ENCODE results near the gene ISYNA1. TPM values are rescaled to one million over a fixed set of nuclear protein-coding genes. Genes with fewer than 3 reads are reported as not detected.

The ISYNA1 gene
- total and polyA plus RNA-seq, 2 of the 8 experiments (the other 6 are each of a cell fraction or from before 2014, with no cell fraction given) = 207 to 264 TPM

- CTCF ChIA-PET (ENCODE audit: partially characterized antibody) = interaction anchor here (0.6 to 10.4 kb wide), 42 partner anchors 8 to 318 kb away, joined by 3 to 177 read pairs (median 5); partner anchors contain the start of genes LRRC25 and SSBP4
- H3K4me3 ChIP-seq (ENCODE audit: extremely low read depth in 1 of 4, insufficient read depth in 2 of 4, low read depth in 3 of 4, low read length in 4 of 4) = peak overlapping the region in 3 of 4 experiments; percentile 17 to 46 (median 20); a peak in 5 of 8 replicates
- H2BK15ac ChIP-seq (ENCODE audit: low read length) = no peak overlapping the region
- no peaks in the 10 kb centered on the region for H4K20me1 ChIP-seq (replicated peaks in 1 of 2; ENCODE audit: control insufficient read depth in 1 of 2, insufficient read depth in 2 of 2, low read length in 2 of 2)
- no peak overlapping the region for H2AK5ac ChIP-seq (ENCODE audit: low read depth, low read length)
- H3K56ac ChIP-seq (replicated peaks; ENCODE audit: insufficient read length, low read depth, low read length) = no peak overlapping the region
- H3K36me3 ChIP-seq (ENCODE audit: control insufficient read depth in 2 of 4, insufficient read depth in 4 of 4, low read length in 3 of 4) = no peaks in the 10 kb centered on the region
- WGBS, 2 experiments (ENCODE audit: extremely low coverage in 1 of 2, insufficient coverage in 1 of 2, insufficient read length in 1 of 2, insufficient replicate concordance in 2 of 2, low coverage in 1 of 2, low lambda C conversion rate in 2 of 2, missing lambda C conversion rate in 1 of 2) = 25% methylated on average over 86 of the region's 86 CpGs; no CpG with 5 or more reads in 1 of the 2 experiments
- no peak overlapping the region for H3K27ac ChIP-seq (ENCODE audit: low read depth, low read length)
- no peak overlapping the region for H2BK120ac ChIP-seq (replicated peaks; ENCODE audit: low read depth, low read length)
- peak overlapping the region; percentile 80 for H4K8ac ChIP-seq (ENCODE audit: extremely low read depth, insufficient read depth, low read length)
- DNase-seq (ENCODE audit: low read depth in 1 of 2, low spot score in 2 of 2) = peak in 1 of 2 experiments; percentile 98
- no peak overlapping the region for H2BK5ac ChIP-seq (ENCODE audit: low read depth, low read length)
- no peaks in the 10 kb centered on the region for H3K79me2 ChIP-seq (ENCODE audit: control insufficient read depth in 1 of 2, insufficient read depth in 2 of 2, low read length in 2 of 2)
- H3K9ac ChIP-seq (replicated peaks in 1 of 4; ENCODE audit: extremely low read depth in 1 of 4, low read depth in 3 of 4, low read length in 3 of 4) = no peak overlapping the region
- peak overlapping the region; percentile 71; the same call in 1 of the 2 replicates for H2BK12ac ChIP-seq (ENCODE audit: low read depth, low read length)
- H4K91ac ChIP-seq (replicated peaks; ENCODE audit: insufficient read length, low read length) = peak overlapping the region; percentile 38
- H3K14ac ChIP-seq (ENCODE audit: insufficient read length) = no peak overlapping the region
- H3K23ac ChIP-seq (ENCODE audit: insufficient read length) = no peak overlapping the region
- peaks cover 2% of the 10 kb centered on the region; the same call in 1 of the 2 replicates for H3K23me2 ChIP-seq (ENCODE audit: low read depth, low read length)
- H3K18ac ChIP-seq (ENCODE audit: extremely low read depth, low read length) = peak overlapping the region; percentile 19; the same call in 1 of the 2 replicates
- H3K4me1 ChIP-seq (replicated peaks in 1 of 4; ENCODE audit: control insufficient read depth in 3 of 4, insufficient read depth in 4 of 4, low read length in 3 of 4) = peaks cover 3 to 4% (median 3%) of the 10 kb centered on the region in 4 experiments
- POLR2A ChIA-PET (ENCODE audit: partially characterized antibody) = interaction anchor here (0.6 to 3.3 kb wide), 14 partner anchors 11 to 673 kb away, joined by 3 to 16 read pairs (median 3); partner anchors contain the start of gene JUND
- H3K4me2 ChIP-seq (ENCODE audit: insufficient read depth in 1 of 2, low read depth in 2 of 2, low read length in 2 of 2) = peak overlapping the region; percentile 4 to 71
- no peak overlapping the region for H3K4ac ChIP-seq (replicated peaks; ENCODE audit: insufficient read length, low read depth, low read length)
- no peak overlapping the region for H2BK20ac ChIP-seq (ENCODE audit: low read length)
- H3K9me3 ChIP-seq (ENCODE audit: insufficient read depth in 2 of 2, low read depth in 1 of 2, low read length in 1 of 2) = no peaks in the 10 kb centered on the region
- no peaks in the 10 kb centered on the region for H3K79me1 ChIP-seq (ENCODE audit: low read depth, low read length)
- FAIRE-seq = no peak
- H4K5ac ChIP-seq (ENCODE audit: insufficient read length, low read depth, low read length) = no peak overlapping the region
- peaks cover 0 to 23% (median 14%) of the 10 kb centered on the region in 4 experiments; a peak in 6 of 7 replicates for H3K27me3 ChIP-seq (replicated peaks in 1 of 4; ENCODE audit: control insufficient read depth in 3 of 4, extremely low read depth in 1 of 4, insufficient read depth in 3 of 4, low read length in 3 of 4)
- H2AFZ ChIP-seq (ENCODE audit: low read length) = no peak overlapping the region; the same call in 1 of the 2 replicates
- TF ChIP-seq, protein P1, sequence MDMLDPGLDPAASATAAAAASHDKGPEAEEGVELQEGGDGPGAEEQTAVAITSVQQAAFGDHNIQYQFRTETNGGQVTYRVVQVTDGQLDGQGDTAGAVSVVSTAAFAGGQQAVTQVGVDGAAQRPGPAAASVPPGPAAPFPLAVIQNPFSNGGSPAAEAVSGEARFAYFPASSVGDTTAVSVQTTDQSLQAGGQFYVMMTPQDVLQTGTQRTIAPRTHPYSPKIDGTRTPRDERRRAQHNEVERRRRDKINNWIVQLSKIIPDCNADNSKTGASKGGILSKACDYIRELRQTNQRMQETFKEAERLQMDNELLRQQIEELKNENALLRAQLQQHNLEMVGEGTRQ (IDR thresholded peaks at IDR 0.05; ENCODE audit: low read length) = no peak
- TF ChIP-seq RNF2 (IDR thresholded peaks at IDR 0.05; ENCODE audit: borderline replicate concordance, low read depth, low read length, missing control alignments, poor library complexity, severe bottlenecking) (no peak), KDM4A (IDR thresholded peaks at IDR 0.05; ENCODE audit: low read depth, low read length, severe bottlenecking) (no peak), SIRT6 (IDR thresholded peaks at IDR 0.05; ENCODE audit: low read length) (no peak), KDM1A (IDR thresholded peaks at IDR 0.05; ENCODE audit: borderline replicate concordance, low read length) (peak; percentile 62; the same call in 1 of the 2 replicates), ATF2 (IDR thresholded peaks at IDR 0.05; ENCODE audit: low read length) (no peak), CBX5 (IDR thresholded peaks at IDR 0.05; ENCODE audit: low read depth, low read length) (no peak)
Observed at GRCh38 chr19:18388100-18388959, 49.6 kb downstream of the ISYNA1 start.
